Measurements from ENCODE around the gene GMDS.

GRCh38 chr6:2209226-2209809 is 36.1 kb downstream of the GMDS start:
- peak in 11 of 12 donors; percentile 12 to 50 (median 41) for TF ChIP-seq CTCF (IDR thresholded peaks at IDR 0.05)
- no peak for TF ChIP-seq POLR2A (IDR thresholded peaks at IDR 0.05)

Measured in heart left ventricle (tissue), 13 donors.